ENCODE measurements around the gene RELL2. TPM values are rescaled to one million over a fixed set of nuclear protein-coding genes. Genes with fewer than 3 reads are reported as not detected.

RELL2 gene
- total RNA-seq, 2 experiments from 2014 or later: 31.4 to 35.6 TPM

GRCh38 chr5:141628175-141628788 is 8.5 kb upstream of the RELL2 start:
- Mint-ChIP-seq H3K36me3 (ENCODE audit: low read depth) (peaks cover 46% of the 10 kb centered on the region), H3K27ac (no peak overlapping the region), H3K4me3 (no peak overlapping the region), H3K4me1 (ENCODE audit: low read depth) (peaks cover 13% of the 10 kb centered on the region), H3K9me3 (no peaks in the 10 kb centered on the region), H3K27me3 (no peaks in the 10 kb centered on the region)
- DNase-seq (no peak), ATAC-seq (no peak)
- CTCF ChIA-PET: interaction anchor here (1.0 to 6.4 kb wide), 9 partner anchors 8 to 207 kb away, joined by 3 to 73 read pairs (median 5); partner anchors contain the start of genes DIAPH1, HDAC3, PCDHGA11 and RELL2
- TF ChIP-seq CTCF (IDR thresholded peaks at IDR 0.05): no peak
- POLR2A ChIA-PET: interaction anchor here (1.1 to 3.6 kb wide), 2 partner anchors 8 to 9 kb away, joined by 4 to 24 read pairs; partner anchors contain the start of genes HDAC3 and RELL2
- intact Hi-C loops (cut with micrococcal nuclease): no loop called here

GRCh38 chr5:141630570-141631140 is 6.1 kb upstream of the RELL2 start:
- no peak overlapping the region for H3K27ac Mint-ChIP-seq
- CTCF ChIA-PET: interaction anchor here (0.9 to 6.4 kb wide), 8 partner anchors 10 to 73 kb away, joined by 3 to 73 read pairs (median 4); partner anchors contain the start of genes DIAPH1 and FCHSD1
- intact Hi-C loops (cut with micrococcal nuclease): no loop called here
- no peaks in the 10 kb centered on the region for H3K9me3 Mint-ChIP-seq
- peaks cover 23% of the 10 kb centered on the region for H3K4me1 Mint-ChIP-seq (ENCODE audit: low read depth)
- ATAC-seq (no peak), DNase-seq (no peak)
- TF ChIP-seq CTCF (IDR thresholded peaks at IDR 0.05): no peak
- H3K27me3 Mint-ChIP-seq: no peaks in the 10 kb centered on the region
- POLR2A ChIA-PET: interaction anchor here (1.1 to 1.4 kb wide), 3 partner anchors 11 to 18 kb away, joined by 4 to 7 read pairs (median 5); no protein-coding TSS in a partner anchor
- no peak overlapping the region for H3K4me3 Mint-ChIP-seq
- peaks cover 42% of the 10 kb centered on the region for H3K36me3 Mint-ChIP-seq (ENCODE audit: low read depth)

GRCh38 chr5:141632650-141633049 is 4.1 kb upstream of the RELL2 start:
- intact Hi-C loops (cut with micrococcal nuclease): no loop called here
- no peak for ATAC-seq
- no peak for TF ChIP-seq CTCF (IDR thresholded peaks at IDR 0.05)
- Mint-ChIP-seq H3K4me3 (no peak overlapping the region), H3K9me3 (no peaks in the 10 kb centered on the region), H3K36me3 (ENCODE audit: low read depth) (peaks cover 40% of the 10 kb centered on the region), H3K27me3 (no peaks in the 10 kb centered on the region), H3K27ac (no peak overlapping the region), H3K4me1 (ENCODE audit: low read depth) (peaks cover 28% of the 10 kb centered on the region)
- ChIA-PET CTCF (interaction anchor here (0.6 to 6.4 kb wide), 7 partner anchors 9 to 1517 kb away, joined by 3 to 73 read pairs (median 14); partner anchors contain the start of gene DIAPH1), POLR2A (interaction anchor here (0.7 kb wide), 1 partner anchor 35 kb away, joined by 3 read pairs; no protein-coding TSS in a partner anchor)
- no peak for DNase-seq

- intact Hi-C loops (cut with micrococcal nuclease): no loop called here
- Mint-ChIP-seq H3K4me1 (ENCODE audit: low read depth) (peaks cover 36% of the 10 kb centered on the region), H3K27me3 (no peaks in the 10 kb centered on the region), H3K9me3 (no peaks in the 10 kb centered on the region), H3K27ac (peak overlapping the region; percentile 26), H3K4me3 (peak overlapping the region; percentile 32), H3K36me3 (ENCODE audit: low read depth) (peaks cover 41% of the 10 kb centered on the region)
- CTCF ChIA-PET: interaction anchor here (1.0 to 6.4 kb wide), 7 partner anchors 9 to 70 kb away, joined by 3 to 73 read pairs (median 14); partner anchors contain the start of gene DIAPH1
- no peak for TF ChIP-seq CTCF (IDR thresholded peaks at IDR 0.05)
- ATAC-seq (no peak), DNase-seq (no peak)
- POLR2A ChIA-PET: interaction anchor here (0.9 to 6.5 kb wide), 4 partner anchors 8 to 42 kb away, joined by 3 to 28 read pairs (median 4); partner anchors contain the start of gene DIAPH1
Observed at GRCh38 chr5:141633871-141634561, 2.8 kb upstream of the RELL2 start.
